Prostate gland (tissue), 2 donors: ENCODE data around the gene MILR1.

ENCODE experiments used
- CTCF ChIP-seq, 4 experiments: fragments of 200-600 bp in 2 of 4; fragments of 450-650 bp in 2 of 4; sonication (generic) in 2 of 4; IDR thresholded peaks; 1 replicate in 3 of 4; 2 replicates in 1 of 4; pipeline ENCODE4 v1.5.1; 2016 to 2019; ENCODE audit warnings: antibody characterized with exemption in 4 of 4, mild to moderate bottlenecking in 2 of 4, moderate library complexity in 2 of 4
- POLR2A ChIP-seq: fragments of 450-650 bp; IDR thresholded peaks from one replicate; pipeline ENCODE4 v1.6.1; 2016; ENCODE audit warnings: antibody characterized with exemption, mild to moderate bottlenecking
- POLR2AphosphoS5 ChIP-seq: sonication (generic); formaldehyde crosslinking; IDR thresholded peaks from one replicate; pipeline ENCODE4 v1.6.1; 2017; ENCODE audit warnings: antibody characterized with exemption

- TF ChIP-seq CTCF (IDR thresholded peaks at IDR 0.05) (peak; percentile 37 to 81 (median 73)), POLR2A (no peak), POLR2AphosphoS5 (peak; percentile 7)
These were observed 30.2 kb upstream of the MILR1 start for GRCh38 chr17:64418506-64419339.
